Measurements from ENCODE around the gene TFF2.

TFF2 gene, protein sequence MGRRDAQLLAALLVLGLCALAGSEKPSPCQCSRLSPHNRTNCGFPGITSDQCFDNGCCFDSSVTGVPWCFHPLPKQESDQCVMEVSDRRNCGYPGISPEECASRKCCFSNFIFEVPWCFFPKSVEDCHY

GRCh38 chr21:42350927-42351426 lies at the start of gene TFF2:
Gene TFF2, minus strand, starts transcription at chr21:42350994. Its CDS starts 37 bp downstream, at chr21:42350957.
- no peak within 1 kb of the TSS for H3K27ac ChIP-seq
- no peak for TF ChIP-seq CTCF (IDR thresholded peaks at IDR 0.05)
- H3K4me3 ChIP-seq = no peak within 1 kb of the TSS
- peak; percentile 54 for DNase-seq (ENCODE audit: low spot score)

- TF ChIP-seq CTCF (IDR thresholded peaks at IDR 0.05) = no peak
- H3K27ac ChIP-seq = no peak overlapping the region
- H3K4me3 ChIP-seq = no peak overlapping the region
- no peak for DNase-seq (ENCODE audit: low spot score)
These were observed 49.7 kb upstream of the TFF2 start for GRCh38 chr21:42400525-42400924.

- no peak for TF ChIP-seq CTCF (IDR thresholded peaks at IDR 0.05)
- Histone ChIP-seq H3K4me3 (no peak overlapping the region), H3K27ac (no peak overlapping the region)
- DNase-seq (ENCODE audit: low spot score) = no peak
These were observed 47.7 kb upstream of the TFF2 start for GRCh38 chr21:42398436-42399028.

DNA sequence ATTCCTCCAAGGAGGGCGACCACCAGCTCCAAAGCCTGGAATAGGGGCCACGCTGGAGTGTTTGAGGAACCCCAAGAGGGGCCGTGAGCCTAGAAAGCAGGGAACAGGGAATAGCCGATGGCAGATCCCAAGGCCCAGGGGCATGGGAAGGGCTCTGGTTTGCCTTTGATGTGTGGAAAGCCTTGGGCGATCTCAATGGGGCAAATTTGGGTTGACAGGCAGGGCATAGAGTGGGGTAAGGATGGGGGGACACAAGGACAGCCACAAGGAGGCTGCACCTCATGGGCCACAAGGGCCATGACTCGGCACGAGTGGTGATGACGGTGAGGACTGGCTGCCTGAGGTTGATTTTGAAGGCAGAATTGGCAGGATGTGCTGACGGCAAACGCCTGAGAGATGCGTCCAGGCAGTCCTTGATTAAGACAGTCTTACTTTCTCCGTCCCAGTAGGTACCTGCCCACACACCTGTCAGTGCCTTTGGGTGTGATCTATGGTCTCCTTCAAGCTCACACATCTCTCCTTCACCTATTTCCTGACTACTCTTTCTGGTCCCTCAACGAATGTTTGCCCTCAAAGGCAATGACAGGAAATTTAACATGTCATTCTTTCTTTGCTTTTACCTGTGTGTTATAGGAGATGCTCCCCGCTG lies 47.1 kb upstream of the TFF2 start:
- Histone ChIP-seq H3K4me3 (no peak overlapping the region), H3K27ac (no peak overlapping the region)
- TF ChIP-seq CTCF (IDR thresholded peaks at IDR 0.05) = no peak
- no peak for DNase-seq (ENCODE audit: low spot score)

DNA sequence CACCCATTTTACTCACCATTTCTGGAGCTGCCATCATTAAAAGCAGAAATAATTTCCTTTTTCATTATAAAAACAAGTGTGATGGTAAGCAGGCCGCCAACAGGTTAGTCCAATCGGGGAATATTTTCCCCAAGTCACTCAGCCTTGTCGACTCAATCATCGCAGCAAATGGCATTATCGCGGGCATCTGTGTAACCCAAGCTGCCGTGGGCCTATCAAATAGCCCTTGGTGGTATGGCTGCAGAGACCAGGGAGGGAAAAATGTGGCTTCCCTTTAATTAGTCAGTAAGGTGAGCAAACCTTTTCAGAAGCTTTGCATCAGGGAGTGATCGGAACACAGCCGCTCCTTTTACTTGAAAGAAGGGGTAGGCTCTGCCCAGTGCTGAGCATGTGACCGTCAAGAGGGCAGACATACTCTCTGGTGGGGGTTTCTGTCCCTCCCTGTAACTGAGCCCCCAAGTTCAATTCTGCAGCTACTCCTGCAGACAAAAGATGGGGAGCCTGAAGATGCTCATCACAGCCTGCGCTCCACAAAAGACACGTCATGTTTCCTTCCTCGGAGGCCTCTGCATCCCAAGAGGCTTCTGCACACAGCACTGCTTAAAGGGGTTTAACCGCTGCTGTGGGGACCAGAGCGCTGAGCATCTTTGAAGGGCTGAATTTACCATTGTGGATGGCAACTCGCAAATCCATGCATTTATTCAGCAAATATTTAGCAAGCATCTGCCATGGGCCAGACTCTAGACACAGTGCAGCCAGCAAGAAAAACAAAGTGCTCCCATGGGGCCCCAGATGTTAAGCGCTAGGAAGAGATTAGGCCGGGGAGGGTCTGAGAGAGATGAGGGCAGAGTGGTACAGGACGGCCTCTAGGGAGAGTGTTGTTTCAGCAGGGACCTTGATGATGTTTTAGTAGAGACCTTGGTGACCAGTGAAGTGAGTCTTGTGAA lies 46.3 kb upstream of the TFF2 start:
- no peak for TF ChIP-seq CTCF (IDR thresholded peaks at IDR 0.05)
- no peak for DNase-seq (ENCODE audit: low spot score)
- H3K27ac ChIP-seq = no peak overlapping the region
- no peak overlapping the region for H3K4me3 ChIP-seq

- no peak for TF ChIP-seq CTCF (IDR thresholded peaks at IDR 0.05)
- Histone ChIP-seq H3K4me3 (no peak within 1 kb of the TSS), H3K27ac (no peak within 1 kb of the TSS)
- DNase-seq (ENCODE audit: low spot score) = no peak
These were observed 45.3 kb upstream of the TFF2 start, which contains the start of gene TMPRSS3 for GRCh38 chr21:42395905-42396651. Gene TMPRSS3, minus strand, starts transcription at chr21:42396052. Its CDS starts 635 bp downstream, at chr21:42395417.

Data from coronary artery (tissue), 2 donors.